Panc1 (cell line): ENCODE data around the gene TTYH2. TPM values are rescaled to one million over a fixed set of nuclear protein-coding genes. Genes with fewer than 3 reads are reported as not detected.

Experiments
- ATAC-seq: fragments of 200-7000 bp; cut with Tn5 transposase; 2 replicates; pipeline ENCODE4 v1.9.1; 2020; ENCODE audit warnings: mild to moderate bottlenecking, moderate library complexity
- BruUV-seq: library from RNA; stranded (reverse); fragments of 400-500 nt; replicated peaks from 2 replicates; lab custom pipeline; 2021; lab: Mats Ljungman, UMichigan
- CTCF ChIA-PET: fragments of 300-600 bp; sonication (Branson Sonifier 250); formaldehyde crosslinking; loops from one replicate; lab custom pipeline; 2022; ENCODE audit warnings: antibody characterized with exemption; lab: Charles Lee
- POLR2A ChIA-PET: fragments of 300-600 bp; sonication (Branson Sonifier 250); formaldehyde crosslinking; loops from one replicate; lab custom pipeline; 2022; ENCODE audit warnings: antibody characterized with exemption; lab: Charles Lee
- DNase-seq: peaks from one replicate; pipeline ENCODE4 v3.0.0-alpha.2; 2010; ENCODE audit warnings: low read depth, low spot score
- H3K27ac ChIP-seq: 2 replicates; pipeline ENCODE4 v1.5.1; 2011; ENCODE audit warnings: mild to moderate bottlenecking, low read length, inconsistent platforms
- H3K27me3 ChIP-seq: fragments of 200-500 bp; sonication (Bioruptor generic); 2 replicates; pipeline ENCODE4 v1.6.0; 2014; ENCODE audit warnings: low read length, inconsistent platforms; ENCODE audit not compliant: control insufficient read depth, insufficient read depth
- H3K36me3 ChIP-seq: fragments of 200-500 bp; sonication (Bioruptor generic); 2 replicates; pipeline ENCODE4 v1.5.1; 2014; ENCODE audit warnings: inconsistent platforms, mild to moderate bottlenecking, low read length, moderate library complexity; ENCODE audit not compliant: control insufficient read depth, insufficient read depth
- H3K4me1 ChIP-seq: 2 replicates; pipeline ENCODE4 v1.5.1; 2011; ENCODE audit warnings: inconsistent platforms, mild to moderate bottlenecking, low read length, moderate library complexity; ENCODE audit not compliant: control insufficient read depth, insufficient read depth
- H3K4me3 ChIP-seq, 2 experiments: 2 replicates each; pipeline ENCODE4 v1.5.1; 2011 to 2012; ENCODE audit warnings: low read depth in 2 of 2, low read length in 2 of 2, mild to moderate bottlenecking in 2 of 2, inconsistent platforms in 1 of 2, moderate library complexity in 1 of 2
- H3K9me3 ChIP-seq: fragments of 200-500 bp; sonication (Bioruptor generic); 2 replicates; pipeline ENCODE4 v1.5.1; 2014; ENCODE audit warnings: low read depth, mild to moderate bottlenecking, inconsistent platforms, low read length, moderate library complexity; ENCODE audit not compliant: control insufficient read depth, insufficient read depth
- POLR2AphosphoS5 ChIP-seq: IDR thresholded peaks from 2 replicates; pipeline ENCODE4 v1.6.1; 2012; ENCODE audit warnings: mild to moderate bottlenecking, low read depth, low read length, moderate library complexity
- SIN3A ChIP-seq: IDR thresholded peaks from 2 replicates; pipeline ENCODE4 v1.6.1; 2012; ENCODE audit warnings: low read depth, mild to moderate bottlenecking, low read length, moderate library complexity, borderline replicate concordance; ENCODE audit not compliant: insufficient read depth
- TCF7L2 ChIP-seq: IDR thresholded peaks from 2 replicates; pipeline ENCODE4 v1.6.1; 2011; ENCODE audit warnings: mild to moderate bottlenecking, low read depth, low read length, inconsistent platforms
- in situ Hi-C: cut with HindIII; loops from 2 replicates; pipeline ENCODE4 v1.10.0; 2016; ENCODE audit warnings: low sequenced_read_pairs, low pct_unique_long_range_greater_than_20kb
- intact Hi-C: fragments of 100-400 bp; cut with micrococcal nuclease; formaldehyde crosslinking; loops from one replicate; pipeline ENCODE4 v1.10.0; 2022; ENCODE audit not compliant: unreplicated experiment
- total RNA-seq: library from RNA; stranded (reverse); gene quantifications from one replicate; pipeline ENCODE4 v1.2.1, GENCODE V29; 2021; ENCODE audit not compliant: unreplicated experiment
- TF ChIP-seq, protein P1 (sequence below), 2 experiments: IDR thresholded peaks; 2 replicates each; pipeline ENCODE4 v1.6.1; 2011 to 2012; ENCODE audit warnings: low read depth in 2 of 2, control low read depth in 1 of 2, low read length in 1 of 2, mild to moderate bottlenecking in 1 of 2, moderate library complexity in 1 of 2; ENCODE audit not compliant: insufficient read depth in 1 of 2
- TF ChIP-seq, protein P2 (sequence below): fragments of 450-650 bp; IDR thresholded peaks from 2 replicates; pipeline ENCODE4 v1.5.1; 2017; ENCODE audit warnings: mild to moderate bottlenecking

TTYH2 gene
- total RNA-seq, 1 experiment from 2014 or later, result 8.3 TPM

DNA sequence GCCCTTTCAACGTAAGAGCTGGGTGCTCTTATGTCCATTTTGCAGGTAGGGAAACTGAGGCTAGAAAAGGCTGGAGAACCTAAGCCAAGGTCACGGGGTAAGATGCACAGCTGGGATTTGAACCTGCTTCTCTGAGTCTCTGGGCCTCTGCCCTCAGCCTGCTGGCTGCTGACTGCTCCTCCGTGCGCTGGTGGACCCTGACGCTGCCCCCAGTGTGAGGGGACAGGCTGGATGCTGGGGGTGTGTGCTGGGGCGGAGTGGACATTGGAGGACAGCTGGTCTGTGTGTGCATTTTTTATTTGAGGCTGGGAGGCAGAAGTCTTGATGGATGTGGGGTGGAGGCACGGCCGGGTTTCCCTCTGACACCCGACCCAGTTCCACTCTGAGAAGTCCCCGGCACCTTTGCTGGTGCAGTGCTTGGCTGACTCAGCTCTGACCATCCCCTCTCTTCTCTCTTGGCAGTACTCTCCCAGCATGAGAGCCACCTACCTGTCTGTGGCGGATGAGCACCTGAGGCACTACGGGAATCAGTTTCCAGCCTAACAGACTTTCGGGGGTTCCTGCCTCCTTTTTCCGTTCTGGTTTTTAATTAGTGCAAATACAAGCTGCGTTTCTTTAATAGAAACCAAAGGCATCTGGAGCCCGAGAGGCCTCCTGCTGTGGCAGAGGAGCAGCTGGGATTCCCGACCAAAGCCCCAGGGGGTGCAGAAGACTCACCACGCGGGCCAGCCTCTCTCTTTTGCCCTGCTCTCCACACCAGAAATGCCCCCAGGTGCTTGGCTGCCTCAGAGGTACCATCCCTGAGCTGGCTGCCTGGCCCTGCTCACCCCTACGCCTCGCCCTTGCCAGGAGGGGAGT lies 46.5 kb downstream of the TTYH2 start:
- DNase-seq (no peak), ATAC-seq (peak; percentile 56; the same call in 1 of the 2 replicates)
- in situ Hi-C loops, result no loop called here
- H3K36me3 ChIP-seq, result no peaks in the 10 kb centered on the region
- ChIA-PET CTCF (no interaction called here), POLR2A (no interaction called here)
- H3K27ac ChIP-seq, result no peak overlapping the region
- intact Hi-C loops, result no loop called here
- no peaks in the 10 kb centered on the region for H3K9me3 ChIP-seq
- no peak for TF ChIP-seq SIN3A
- TF ChIP-seq, protein P1, sequence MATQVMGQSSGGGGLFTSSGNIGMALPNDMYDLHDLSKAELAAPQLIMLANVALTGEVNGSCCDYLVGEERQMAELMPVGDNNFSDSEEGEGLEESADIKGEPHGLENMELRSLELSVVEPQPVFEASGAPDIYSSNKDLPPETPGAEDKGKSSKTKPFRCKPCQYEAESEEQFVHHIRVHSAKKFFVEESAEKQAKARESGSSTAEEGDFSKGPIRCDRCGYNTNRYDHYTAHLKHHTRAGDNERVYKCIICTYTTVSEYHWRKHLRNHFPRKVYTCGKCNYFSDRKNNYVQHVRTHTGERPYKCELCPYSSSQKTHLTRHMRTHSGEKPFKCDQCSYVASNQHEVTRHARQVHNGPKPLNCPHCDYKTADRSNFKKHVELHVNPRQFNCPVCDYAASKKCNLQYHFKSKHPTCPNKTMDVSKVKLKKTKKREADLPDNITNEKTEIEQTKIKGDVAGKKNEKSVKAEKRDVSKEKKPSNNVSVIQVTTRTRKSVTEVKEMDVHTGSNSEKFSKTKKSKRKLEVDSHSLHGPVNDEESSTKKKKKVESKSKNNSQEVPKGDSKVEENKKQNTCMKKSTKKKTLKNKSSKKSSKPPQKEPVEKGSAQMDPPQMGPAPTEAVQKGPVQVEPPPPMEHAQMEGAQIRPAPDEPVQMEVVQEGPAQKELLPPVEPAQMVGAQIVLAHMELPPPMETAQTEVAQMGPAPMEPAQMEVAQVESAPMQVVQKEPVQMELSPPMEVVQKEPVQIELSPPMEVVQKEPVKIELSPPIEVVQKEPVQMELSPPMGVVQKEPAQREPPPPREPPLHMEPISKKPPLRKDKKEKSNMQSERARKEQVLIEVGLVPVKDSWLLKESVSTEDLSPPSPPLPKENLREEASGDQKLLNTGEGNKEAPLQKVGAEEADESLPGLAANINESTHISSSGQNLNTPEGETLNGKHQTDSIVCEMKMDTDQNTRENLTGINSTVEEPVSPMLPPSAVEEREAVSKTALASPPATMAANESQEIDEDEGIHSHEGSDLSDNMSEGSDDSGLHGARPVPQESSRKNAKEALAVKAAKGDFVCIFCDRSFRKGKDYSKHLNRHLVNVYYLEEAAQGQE (IDR thresholded peaks at IDR 0.05; ENCODE audit: insufficient read depth in 1 of 2, low read depth in 2 of 2, low read length in 1 of 2), result no peak
- TF ChIP-seq, protein P2, sequence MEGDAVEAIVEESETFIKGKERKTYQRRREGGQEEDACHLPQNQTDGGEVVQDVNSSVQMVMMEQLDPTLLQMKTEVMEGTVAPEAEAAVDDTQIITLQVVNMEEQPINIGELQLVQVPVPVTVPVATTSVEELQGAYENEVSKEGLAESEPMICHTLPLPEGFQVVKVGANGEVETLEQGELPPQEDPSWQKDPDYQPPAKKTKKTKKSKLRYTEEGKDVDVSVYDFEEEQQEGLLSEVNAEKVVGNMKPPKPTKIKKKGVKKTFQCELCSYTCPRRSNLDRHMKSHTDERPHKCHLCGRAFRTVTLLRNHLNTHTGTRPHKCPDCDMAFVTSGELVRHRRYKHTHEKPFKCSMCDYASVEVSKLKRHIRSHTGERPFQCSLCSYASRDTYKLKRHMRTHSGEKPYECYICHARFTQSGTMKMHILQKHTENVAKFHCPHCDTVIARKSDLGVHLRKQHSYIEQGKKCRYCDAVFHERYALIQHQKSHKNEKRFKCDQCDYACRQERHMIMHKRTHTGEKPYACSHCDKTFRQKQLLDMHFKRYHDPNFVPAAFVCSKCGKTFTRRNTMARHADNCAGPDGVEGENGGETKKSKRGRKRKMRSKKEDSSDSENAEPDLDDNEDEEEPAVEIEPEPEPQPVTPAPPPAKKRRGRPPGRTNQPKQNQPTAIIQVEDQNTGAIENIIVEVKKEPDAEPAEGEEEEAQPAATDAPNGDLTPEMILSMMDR, result no peak
- no peak for TF ChIP-seq POLR2AphosphoS5
- H3K4me1 ChIP-seq, result no peaks in the 10 kb centered on the region
- H3K4me3 ChIP-seq, result no peak overlapping the region
- no TSS peak for BruUV-seq
- H3K27me3 ChIP-seq, result no peaks in the 10 kb centered on the region

DNA sequence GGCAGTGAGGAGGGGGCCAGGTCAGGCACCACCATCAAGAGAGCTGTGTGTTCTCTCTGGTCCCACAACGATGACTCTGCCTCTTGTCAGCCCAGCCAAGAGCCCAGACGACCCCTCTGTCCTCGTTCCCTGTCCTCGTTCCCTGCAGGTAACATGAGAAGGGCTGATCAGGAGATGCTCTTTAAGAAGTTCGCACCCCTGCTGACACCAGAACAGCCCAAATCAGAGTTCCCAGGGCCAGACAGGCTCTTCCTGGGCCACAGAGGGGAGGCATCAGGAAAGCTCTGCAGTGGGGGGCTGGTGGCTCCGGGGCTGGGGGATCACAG lies 47.1 kb downstream of the TTYH2 start:
- no TSS peak for BruUV-seq
- in situ Hi-C loops, result no loop called here
- no peaks in the 10 kb centered on the region for H3K27me3 ChIP-seq
- no peaks in the 10 kb centered on the region for H3K36me3 ChIP-seq
- ATAC-seq (0 out of 2 replicates have a peak, but pooled peaks have one; percentile 5), DNase-seq (no peak)
- ChIA-PET CTCF (no interaction called here), POLR2A (no interaction called here)
- H3K4me1 ChIP-seq, result no peaks in the 10 kb centered on the region
- no peaks in the 10 kb centered on the region for H3K9me3 ChIP-seq
- TF ChIP-seq POLR2AphosphoS5, result no peak
- TF ChIP-seq, protein P1 (IDR thresholded peaks at IDR 0.05; ENCODE audit: insufficient read depth in 1 of 2, low read depth in 2 of 2, low read length in 1 of 2), result no peak
- no peak for TF ChIP-seq SIN3A
- TF ChIP-seq TCF7L2, result no peak
- TF ChIP-seq, protein P2, result no peak
- intact Hi-C loops, result no loop called here
- no peak overlapping the region for H3K4me3 ChIP-seq
- no peak overlapping the region for H3K27ac ChIP-seq
